ENCODE data around the gene TTN.

GRCh38 chr2:178479275-178479616, 328.0 kb downstream of the TTN start:
- TF ChIP-seq, protein P1, sequence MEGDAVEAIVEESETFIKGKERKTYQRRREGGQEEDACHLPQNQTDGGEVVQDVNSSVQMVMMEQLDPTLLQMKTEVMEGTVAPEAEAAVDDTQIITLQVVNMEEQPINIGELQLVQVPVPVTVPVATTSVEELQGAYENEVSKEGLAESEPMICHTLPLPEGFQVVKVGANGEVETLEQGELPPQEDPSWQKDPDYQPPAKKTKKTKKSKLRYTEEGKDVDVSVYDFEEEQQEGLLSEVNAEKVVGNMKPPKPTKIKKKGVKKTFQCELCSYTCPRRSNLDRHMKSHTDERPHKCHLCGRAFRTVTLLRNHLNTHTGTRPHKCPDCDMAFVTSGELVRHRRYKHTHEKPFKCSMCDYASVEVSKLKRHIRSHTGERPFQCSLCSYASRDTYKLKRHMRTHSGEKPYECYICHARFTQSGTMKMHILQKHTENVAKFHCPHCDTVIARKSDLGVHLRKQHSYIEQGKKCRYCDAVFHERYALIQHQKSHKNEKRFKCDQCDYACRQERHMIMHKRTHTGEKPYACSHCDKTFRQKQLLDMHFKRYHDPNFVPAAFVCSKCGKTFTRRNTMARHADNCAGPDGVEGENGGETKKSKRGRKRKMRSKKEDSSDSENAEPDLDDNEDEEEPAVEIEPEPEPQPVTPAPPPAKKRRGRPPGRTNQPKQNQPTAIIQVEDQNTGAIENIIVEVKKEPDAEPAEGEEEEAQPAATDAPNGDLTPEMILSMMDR (conservative IDR thresholded peaks at IDR 0.05), result peak; percentile 54; the same call in 1 of the 2 replicates
- no peak for TF ChIP-seq EZH2 (IDR thresholded peaks at IDR 0.05; ENCODE audit: low read depth)

Data from PC-9 (cell line).